Pons (tissue), 1 donor: ENCODE results near the gene LIMS1.
"Not testable (repeated sequence)": the region's sequence is repeated elsewhere in the genome, so short reads cannot be mapped to it uniquely, and the experiment has no call there.

Experiments
- DNase-seq: peaks from one replicate; pipeline ENCODE4 v3.0.0-alpha.2; 2016; ENCODE audit warnings: low spot score

The LIMS1 gene

GRCh38 chr2:108587621-108588020 lies 53.4 kb downstream of the LIMS1 start:
- no peak for DNase-seq

GRCh38 chr2:108588070-108588668 lies 53.9 kb downstream of the LIMS1 start:
- peak; percentile 80 for DNase-seq

DNA sequence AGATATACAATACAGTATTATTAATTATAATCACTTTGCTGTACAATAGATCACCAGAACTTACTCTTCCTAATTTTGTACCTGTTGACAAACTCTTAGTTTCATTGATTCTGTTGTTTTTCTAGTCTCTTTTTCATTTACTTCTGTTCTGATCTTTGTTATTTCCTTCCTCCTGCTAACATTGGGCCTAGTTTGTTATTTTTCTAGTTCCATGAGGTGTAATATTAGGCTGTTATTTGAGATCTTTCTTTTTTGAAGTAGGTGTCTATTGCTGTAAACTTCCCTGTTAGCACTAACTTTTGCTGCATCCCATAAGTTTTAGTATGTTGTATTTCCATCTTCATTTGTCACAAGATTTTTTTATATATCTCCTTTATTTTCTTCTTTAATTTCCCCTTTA lies 55.1 kb downstream of the LIMS1 start:
- no peak for DNase-seq

- no peak for DNase-seq
Observed at GRCh38 chr2:108589781-108590180, 55.5 kb downstream of the LIMS1 start.

- peak; percentile 69 for DNase-seq
Observed at GRCh38 chr2:108591163-108591562, 56.9 kb downstream of the LIMS1 start.

- no peak for DNase-seq
Observed at GRCh38 chr2:108593547-108594098, 59.4 kb downstream of the LIMS1 start.

DNA sequence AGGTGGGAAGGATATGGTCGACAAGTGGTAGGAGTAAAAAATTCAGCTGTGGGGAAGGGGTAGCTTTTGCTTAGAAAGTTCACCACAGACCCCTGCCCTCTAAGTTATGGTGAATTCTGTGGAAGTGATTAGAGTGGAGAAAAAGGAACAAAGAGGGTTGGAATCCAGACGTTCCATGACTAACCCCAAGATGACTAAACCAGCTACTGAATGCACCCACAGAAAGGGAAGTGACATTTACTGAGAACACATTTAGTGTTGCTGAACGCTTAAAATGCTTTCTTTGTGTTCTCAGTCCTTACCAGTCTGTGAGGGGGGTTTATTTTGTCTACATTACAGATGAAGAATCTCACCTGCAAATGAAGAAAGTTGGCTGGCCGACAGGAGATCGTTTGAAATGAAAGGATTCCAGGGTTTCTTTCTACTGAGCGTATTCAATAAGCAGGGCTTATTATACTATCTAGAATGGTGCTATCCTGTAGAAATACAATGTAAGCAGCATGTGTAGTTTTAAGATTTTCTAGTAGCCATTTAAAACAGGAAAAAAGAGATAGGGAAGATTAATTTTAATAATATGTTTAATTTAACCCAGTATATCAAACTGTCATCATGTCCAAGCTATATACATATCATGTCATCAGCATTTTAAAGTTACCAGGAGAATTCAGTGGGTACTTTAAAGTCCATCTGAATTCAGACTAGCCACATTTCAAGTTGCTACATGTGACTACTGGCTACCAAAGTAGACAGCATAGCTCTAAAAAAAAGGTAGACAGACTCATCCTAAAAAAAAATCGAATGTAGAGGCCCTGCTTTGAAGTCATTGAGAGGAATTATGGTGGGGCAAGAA lies 60.1 kb downstream of the LIMS1 start:
- DNase-seq, result peak; percentile 84

- no peak for DNase-seq
Observed at GRCh38 chr2:108594982-108595464, 60.8 kb downstream of the LIMS1 start.

DNA sequence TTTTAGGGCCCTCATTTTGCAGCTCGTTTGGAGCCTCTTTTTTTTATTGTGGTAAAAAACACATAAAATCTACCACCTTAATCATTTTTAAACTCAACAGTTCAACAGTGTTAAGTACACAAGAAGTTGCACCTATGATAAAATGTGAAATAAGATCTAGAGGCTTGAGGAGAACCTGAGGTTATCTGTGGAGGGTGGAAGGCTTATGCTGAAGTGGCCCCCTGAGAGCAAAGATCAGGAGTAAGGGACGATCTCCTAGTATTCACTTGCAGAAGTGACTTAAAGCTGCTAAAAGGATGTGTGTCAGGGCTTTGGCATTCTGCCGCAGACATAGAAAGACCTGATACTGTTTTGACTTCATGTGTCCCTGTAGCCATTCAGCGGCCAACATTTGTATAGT lies 61.5 kb downstream of the LIMS1 start:
- DNase-seq, result not testable (repeated sequence)

DNA sequence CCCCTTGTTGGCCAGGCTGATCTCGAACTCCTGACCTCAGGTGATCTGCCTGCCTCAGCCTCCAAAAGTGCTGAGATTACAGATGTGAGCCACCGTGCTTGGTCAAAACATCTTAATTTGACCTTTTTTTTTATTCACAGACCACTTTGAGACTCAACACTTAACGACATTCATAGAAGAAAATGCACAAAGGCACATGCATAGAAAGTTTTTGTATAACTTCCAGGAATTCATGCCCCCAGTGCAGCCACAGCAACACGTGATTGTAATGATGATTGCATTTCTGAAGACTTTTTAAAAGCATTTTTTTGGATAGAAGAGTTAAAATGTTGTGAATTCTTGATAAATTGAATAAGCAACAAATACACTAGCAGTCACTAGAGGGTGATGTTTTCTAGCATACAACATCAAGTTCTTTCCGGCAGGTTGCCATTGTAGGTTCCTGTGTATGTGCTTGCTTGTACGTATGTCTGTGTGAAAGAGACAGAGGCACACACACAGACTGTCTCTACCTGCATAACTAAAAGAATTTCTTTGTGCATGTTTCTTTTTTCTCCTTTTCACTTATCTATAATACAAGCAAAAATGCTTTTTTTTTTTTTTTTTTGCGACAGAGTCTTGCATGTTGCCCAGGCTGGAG lies 63.0 kb downstream of the LIMS1 start:
- DNase-seq, result not testable (repeated sequence)

DNA sequence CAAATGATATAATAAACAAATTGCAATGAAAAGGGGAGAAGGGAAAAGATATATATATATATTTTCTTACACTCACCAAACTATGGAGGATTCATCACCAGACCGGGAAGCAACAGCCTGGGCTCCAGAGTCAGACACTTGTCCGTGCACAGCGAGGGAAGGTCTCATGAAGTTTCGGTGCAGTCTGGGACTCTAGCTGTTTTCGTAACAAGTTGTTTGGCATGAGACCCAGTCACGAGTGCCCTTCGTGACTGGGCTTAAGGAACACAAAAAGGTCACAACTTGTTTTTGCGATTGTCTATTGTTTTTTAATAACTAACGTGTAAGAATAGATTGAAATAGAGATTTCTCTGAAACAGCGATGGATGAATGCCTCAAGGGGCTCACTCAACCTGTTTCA lies 66.9 kb downstream of the LIMS1 start:
- DNase-seq, result not testable (repeated sequence)

- no peak for DNase-seq
Observed at GRCh38 chr2:108602422-108602821, 68.2 kb downstream of the LIMS1 start.

- no peak for DNase-seq
Observed at GRCh38 chr2:108604196-108604595, 69.9 kb downstream of the LIMS1 start.

- DNase-seq, result no peak
Observed at GRCh38 chr2:108605947-108606346, 71.7 kb downstream of the LIMS1 start.

DNA sequence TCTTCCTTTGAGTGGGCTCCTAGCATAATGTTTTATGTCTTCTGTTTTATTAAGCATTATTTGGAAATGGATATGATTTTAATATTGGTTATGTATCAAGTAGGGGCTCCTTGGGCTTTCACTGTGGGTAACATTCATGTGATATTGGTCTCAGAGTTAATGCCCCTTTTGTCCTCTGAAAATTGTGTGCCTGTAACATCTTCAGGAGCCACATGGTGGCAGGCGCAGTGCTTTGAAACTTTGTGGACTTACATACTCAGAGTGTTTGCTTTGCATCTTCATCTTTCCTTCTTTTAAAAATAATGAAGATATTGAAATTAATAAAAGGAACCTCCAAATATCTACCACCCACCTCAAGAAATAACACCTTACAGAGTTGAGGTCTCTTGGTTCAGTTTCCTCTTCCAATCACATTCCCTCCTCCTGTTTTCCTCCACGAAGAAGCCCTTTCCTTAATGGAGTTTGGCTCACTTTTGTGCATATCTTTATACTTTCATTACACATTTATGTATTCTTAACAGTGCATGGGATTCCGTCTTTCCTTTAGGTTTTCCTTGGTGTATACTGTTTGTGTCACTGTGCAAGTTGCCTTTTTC lies 73.5 kb downstream of the LIMS1 start:
- peak; percentile 80 for DNase-seq

DNA sequence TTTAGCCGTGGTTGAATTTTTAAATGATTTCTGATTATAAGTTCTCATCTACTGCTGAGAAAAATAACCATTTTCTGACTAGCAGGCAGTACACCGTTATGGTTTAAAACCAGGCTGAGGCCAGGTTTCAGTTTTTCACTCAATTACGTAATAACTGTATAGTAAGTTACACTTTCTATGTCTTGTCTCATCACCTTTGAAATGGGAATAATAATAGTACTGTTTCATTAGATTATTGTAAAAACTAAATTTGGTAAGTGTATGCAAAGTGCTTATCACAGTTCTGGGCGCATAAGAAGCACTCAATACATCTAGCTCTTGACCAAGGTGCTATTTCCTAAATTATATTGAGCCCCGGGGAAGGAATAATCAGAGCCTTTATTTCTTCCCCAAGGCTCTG lies 76.8 kb downstream of the LIMS1 start:
- no peak for DNase-seq

GRCh38 chr2:108612153-108612513 lies 77.9 kb downstream of the LIMS1 start:
- no peak for DNase-seq

DNA sequence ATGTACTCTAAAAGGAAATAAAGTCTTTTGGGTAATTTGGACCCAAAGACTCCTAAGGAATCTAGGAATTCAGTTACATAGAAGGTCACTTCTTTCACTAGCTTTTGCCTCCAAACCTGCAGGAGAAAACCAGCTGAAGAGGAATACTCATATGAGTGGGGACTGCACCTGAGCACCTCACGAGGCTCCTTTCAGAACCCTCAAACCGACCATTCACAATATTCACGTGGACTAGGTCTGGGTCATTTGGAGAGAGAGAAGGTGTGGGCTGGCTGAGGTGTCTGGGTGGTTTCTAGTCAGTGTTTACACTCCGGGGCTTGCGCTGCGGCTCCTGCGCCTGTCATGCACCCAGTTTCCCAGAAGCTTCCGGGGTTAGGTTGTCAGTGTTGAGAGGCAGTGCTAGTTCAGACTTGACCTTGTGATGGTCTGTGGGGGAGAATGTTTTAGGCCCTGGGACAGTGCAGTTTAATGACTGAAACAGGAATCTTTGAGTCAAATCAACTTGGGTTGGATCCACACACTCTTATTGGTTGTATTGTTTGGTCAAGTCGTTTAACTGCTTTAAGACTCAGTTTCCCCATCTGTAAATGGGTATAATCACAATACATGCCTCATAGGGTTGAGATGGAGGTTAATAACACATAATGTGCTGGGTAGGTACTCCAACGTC lies 78.4 kb downstream of the LIMS1 start:
- no peak for DNase-seq

DNA sequence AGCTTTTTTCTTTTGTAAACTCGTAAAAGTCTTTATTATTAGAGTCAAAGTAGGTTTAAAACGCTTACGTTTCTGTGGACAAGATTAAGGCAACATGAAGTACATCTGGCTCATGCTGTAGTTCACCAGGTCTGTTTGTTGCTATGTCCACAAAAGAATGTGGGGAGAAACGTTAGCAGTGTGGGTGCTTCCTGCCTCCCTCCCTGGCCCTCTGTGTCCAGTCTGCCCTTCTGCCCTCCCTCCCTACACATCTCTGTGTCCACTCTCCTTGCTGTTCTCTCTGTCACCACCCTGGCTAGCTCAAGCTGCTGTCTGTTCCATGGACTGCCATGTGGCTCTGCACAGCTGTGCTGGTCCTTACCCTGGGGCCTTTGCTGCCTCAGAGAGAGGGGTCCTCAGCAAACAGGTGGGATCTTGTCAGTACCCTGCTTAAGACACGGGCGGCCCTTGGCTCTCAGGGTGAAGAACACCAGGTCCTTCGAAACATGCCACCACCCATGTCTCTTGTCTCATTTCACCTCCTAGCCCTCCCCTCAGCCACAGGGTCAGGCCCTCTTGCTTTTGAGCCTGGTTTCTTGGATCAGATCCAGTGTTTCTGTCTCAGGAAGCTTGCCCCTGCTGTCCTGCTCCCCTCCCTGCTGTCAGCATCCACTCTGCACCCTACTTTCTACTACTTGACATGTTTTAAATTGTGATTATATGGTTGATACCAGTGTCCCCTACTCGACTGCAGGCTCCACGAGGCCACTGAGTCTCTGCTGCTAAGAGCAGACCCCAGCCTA lies 79.2 kb downstream of the LIMS1 start:
- DNase-seq, result no peak

DNA sequence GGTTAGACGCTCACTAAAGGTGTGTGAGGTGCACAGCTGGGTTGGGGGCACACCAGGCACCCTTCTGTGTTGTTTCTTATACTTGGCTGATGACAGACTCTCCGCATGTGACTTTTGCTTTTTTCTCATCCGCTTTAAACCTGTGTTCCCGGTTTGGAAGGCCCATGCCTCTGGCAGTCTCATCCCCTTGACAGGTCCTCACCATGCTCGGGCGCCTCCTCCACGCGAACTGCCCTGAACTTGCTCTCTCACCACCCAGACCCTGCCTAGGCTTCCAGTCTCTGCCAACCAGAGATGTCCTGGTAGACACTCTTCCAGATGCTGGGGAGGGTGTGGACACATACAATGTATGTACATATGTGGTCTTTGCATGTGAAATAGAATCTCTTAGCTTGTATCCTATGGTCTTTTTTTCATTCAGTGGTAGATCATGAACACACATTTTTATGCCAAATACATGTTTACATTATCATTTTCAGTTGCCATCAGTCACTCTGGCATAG lies 79.8 kb downstream of the LIMS1 start:
- no peak for DNase-seq

DNA sequence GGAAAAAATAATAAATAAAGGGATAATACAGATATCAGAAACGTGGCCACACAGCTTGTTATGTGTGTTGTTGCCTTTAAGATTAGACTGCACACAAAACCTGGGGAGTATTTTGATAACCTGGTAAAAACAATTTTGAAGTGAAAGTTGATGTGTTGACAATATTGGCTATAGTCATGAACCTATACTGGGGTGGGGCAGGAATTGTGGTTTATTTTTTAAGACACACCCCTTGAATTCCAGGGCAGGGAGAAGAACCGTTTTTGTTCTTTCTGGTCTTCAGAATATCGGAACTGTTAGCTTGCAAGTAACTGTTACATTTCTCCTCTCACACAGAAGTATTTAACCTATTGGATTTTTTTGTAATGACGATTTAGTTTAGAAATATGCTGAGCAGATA lies 80.4 kb downstream of the LIMS1 start:
- no peak for DNase-seq
